GM12878 (cell line): ENCODE data around the gene PIK3C3. TPM values are rescaled to one million over a fixed set of nuclear protein-coding genes. Genes with fewer than 3 reads are reported as not detected.

Experiments used
- ATAC-seq: fragments of 200-7000 bp; cut with Tn5 transposase; 3 replicates; pipeline ENCODE4 v1.9.1; 2020; ENCODE audit warnings: mild to moderate bottlenecking, moderate library complexity
- BruUV-seq: library from RNA; stranded (reverse); fragments of 400-500 nt; replicated peaks from 2 replicates; lab custom pipeline; 2021; lab: Mats Ljungman, UMichigan
- CTCF ChIA-PET: fragments of 300-600 bp; sonication (Branson Sonifier 250); formaldehyde crosslinking; extraction: SDS; loops from one replicate; lab custom pipeline; 2021; ENCODE audit warnings: inconsistent platforms; lab: Yijun Ruan, JAX
- POLR2A ChIA-PET: fragments of 350-600 bp; formaldehyde crosslinking; extraction: SDS; loops from one replicate; lab custom pipeline; 2021; ENCODE audit warnings: inconsistent platforms; lab: Charles Lee
- RAD21 ChIA-PET: fragments of 300-600 bp; sonication (Branson Sonifier 250); formaldehyde crosslinking; loops from one replicate; lab custom pipeline; 2023; ENCODE audit warnings: antibody characterized with exemption; ENCODE audit not compliant: unreplicated experiment; lab: Charles Lee
- SMC1A ChIA-PET: fragments of 300-600 bp; sonication (Branson Sonifier 250); formaldehyde crosslinking; loops from one replicate; lab custom pipeline; 2023; ENCODE audit not compliant: unreplicated experiment, uncharacterized antibody; lab: Charles Lee
- DNase-seq: peaks from one replicate; pipeline ENCODE4 v3.0.0-alpha.2; 2011; ENCODE audit warnings: low read depth, low spot score
- FAIRE-seq: peaks from 3 replicates; lab custom pipeline; 2011; peaks lifted over from hg19 to GRCh38; lab: Jason Lieb, UNC
- H2AFZ ChIP-seq: 2 replicates; pipeline ENCODE4 v1.6.0; 2011; ENCODE audit warnings: low read depth, low read length, control low read depth; ENCODE audit not compliant: control insufficient read depth
- H3K27ac ChIP-seq: 2 replicates; pipeline ENCODE4 v1.5.1; 2011; ENCODE audit warnings: control low read depth; ENCODE audit not compliant: control insufficient read depth, insufficient read depth
- H3K27me3 ChIP-seq, 2 experiments: replicated peaks in 1 of 2; 2 replicates each; pipeline versions ENCODE4 v1.6.0 to v1.6.1; 2011; ENCODE audit warnings: low read length in 1 of 2; ENCODE audit not compliant: control insufficient read depth in 2 of 2, insufficient read depth in 2 of 2
- H3K36me3 ChIP-seq, 2 experiments: 2 replicates each; pipeline ENCODE4 v1.5.1; 2011; ENCODE audit warnings: low read length in 1 of 2; ENCODE audit not compliant: control insufficient read depth in 2 of 2, insufficient read depth in 2 of 2
- H3K4me1 ChIP-seq: 2 replicates; pipeline ENCODE4 v1.6.1; 2011; ENCODE audit warnings: mild to moderate bottlenecking, low read length, moderate library complexity, mixed read lengths; ENCODE audit not compliant: control insufficient read depth, insufficient read depth
- H3K4me2 ChIP-seq: 2 replicates; pipeline ENCODE4 v1.6.0; 2011; ENCODE audit warnings: control low read depth; ENCODE audit not compliant: control insufficient read depth, insufficient read depth
- H3K4me3 ChIP-seq: fragments of 200-600 bp; sonication (generic); 2 replicates; pipeline ENCODE4 v1.5.1; 2016
- H3K79me2 ChIP-seq: 2 replicates; pipeline ENCODE4 v1.6.0; 2011; ENCODE audit warnings: low read length; ENCODE audit not compliant: control insufficient read depth, insufficient read depth
- H3K9ac ChIP-seq: 2 replicates; pipeline ENCODE4 v1.8.0; 2011; ENCODE audit warnings: low read length, control low read depth, mixed read lengths; ENCODE audit not compliant: control insufficient read depth, insufficient read depth
- H3K9me3 ChIP-seq: replicated peaks from 3 replicates; pipeline ENCODE4 v1.5.1; 2011; ENCODE audit warnings: mild to moderate bottlenecking, low read length; ENCODE audit not compliant: control insufficient read depth, insufficient read depth
- H4K20me1 ChIP-seq: 2 replicates; pipeline ENCODE4 v1.6.0; 2011; ENCODE audit not compliant: control insufficient read depth, insufficient read depth
- BCL3 ChIP-seq: IDR thresholded peaks from 2 replicates; pipeline ENCODE4 v1.6.1; 2011; ENCODE audit warnings: borderline replicate concordance, low read depth, mild to moderate bottlenecking, moderate library complexity, low read length; ENCODE audit not compliant: insufficient read depth, poor library complexity, severe bottlenecking
- CREB1 ChIP-seq: IDR thresholded peaks from 2 replicates; pipeline ENCODE4 v1.6.1; 2012; ENCODE audit warnings: low read depth, mild to moderate bottlenecking, inconsistent platforms
- DPF2 ChIP-seq: fragments of 450-650 bp; IDR thresholded peaks from 2 replicates; pipeline ENCODE4 v1.6.1; 2017; ENCODE audit warnings: mild to moderate bottlenecking
- GABPA ChIP-seq: IDR thresholded peaks from 2 replicates; pipeline ENCODE4 v1.6.1; 2014; ENCODE audit warnings: antibody characterized with exemption, low read depth, mild to moderate bottlenecking, inconsistent platforms
- HDGF ChIP-seq: fragments of 450-650 bp; IDR thresholded peaks from 2 replicates; pipeline ENCODE4 v1.6.1; 2016; ENCODE audit warnings: antibody characterized with exemption
- POLR2AphosphoS5 ChIP-seq: IDR thresholded peaks from 2 replicates; pipeline ENCODE4 v1.6.1; 2011; ENCODE audit warnings: mild to moderate bottlenecking, low read length, inconsistent platforms
- RAD51 ChIP-seq: fragments of 450-650 bp; IDR thresholded peaks from 2 replicates; pipeline ENCODE4 v1.6.1; 2016; ENCODE audit warnings: moderate library complexity, mild to moderate bottlenecking, inconsistent platforms
- SPI1 ChIP-seq: IDR thresholded peaks from 2 replicates; pipeline ENCODE4 v1.6.1; 2011; ENCODE audit warnings: low read depth, mild to moderate bottlenecking, low read length, moderate library complexity, borderline replicate concordance; ENCODE audit not compliant: insufficient read depth
- SUPT20H ChIP-seq: IDR thresholded peaks from 2 replicates; pipeline ENCODE4 v1.6.1; 2011; ENCODE audit warnings: low read depth, mild to moderate bottlenecking, low read length, moderate library complexity, borderline replicate concordance; ENCODE audit not compliant: control insufficient read depth
- TCF12 ChIP-seq: IDR thresholded peaks from 2 replicates; pipeline ENCODE4 v1.6.1; 2011; ENCODE audit warnings: low read depth, mild to moderate bottlenecking, low read length
- YY1 ChIP-seq: IDR thresholded peaks from 2 replicates; pipeline ENCODE4 v1.6.1; 2011; ENCODE audit warnings: low read depth, mild to moderate bottlenecking, low read length
- ZNF622 ChIP-seq: fragments of 450-650 bp; IDR thresholded peaks from 2 replicates; pipeline ENCODE4 v1.6.1; 2017; ENCODE audit warnings: mild to moderate bottlenecking, inconsistent platforms
- ZZZ3 ChIP-seq: IDR thresholded peaks from 2 replicates; pipeline ENCODE4 v1.6.1; 2011; ENCODE audit warnings: low read depth; ENCODE audit not compliant: control insufficient read depth, insufficient read length
- WGBS: methylation state at CpG from one replicate; pipeline ENCODE4 v1.1.6; 2016; ENCODE audit warnings: low lambda C conversion rate; ENCODE audit not compliant: insufficient replicate concordance, insufficient coverage; ENCODE audit errors: missing lambda C conversion rate; 5-methylcytosine and 5-hydroxymethylcytosine counted together
- in situ Hi-C: fragments of 300-500 bp; cut with MboI; formaldehyde crosslinking; loops from 9 replicates; pipeline ENCODE4 v1.14.3; 2018; ENCODE audit warnings: mixed read lengths
- intact Hi-C: fragments of 100-400 bp; cut with micrococcal nuclease; formaldehyde crosslinking; loops from one replicate; pipeline ENCODE4 v1.14.2; 2022; ENCODE audit not compliant: unreplicated experiment
- polyA plus RNA-seq, 11 experiments: library from polyadenylated mRNA; depleted of rRNA in 4 of 11; unstranded in 6 of 11; stranded (reverse) in 5 of 11; fragments of >200 nt; fragmentation: Nextera tagmentation in 4 of 11; fragmentation: Illumina TruSeq in 1 of 11; extraction: Ambion mirVana in 4 of 11; extraction: Trizol in 1 of 11; gene quantifications; 1 replicate in 1 of 11; 2 replicates in 10 of 11; pipeline versions ENCODE4 v1.2.1 to v1.2.3, GENCODE V29; 2011 to 2016; ENCODE audit warnings: inconsistent platforms in 2 of 11, missing spikeins in 2 of 11, low read depth in 1 of 11
- total RNA-seq, 4 experiments: library from RNA; depleted of rRNA in 3 of 4; stranded (reverse); fragments of >200 nt in 3 of 4; fragmentation: Illumina TruSeq in 1 of 4; extraction: Trizol in 1 of 4; gene quantifications; 2 replicates each; pipeline versions ENCODE4 v1.2.1 to v1.2.3, GENCODE V29; 2013 to 2021
- TF ChIP-seq, protein P1 (sequence below): IDR thresholded peaks from 2 replicates; pipeline ENCODE4 v1.6.1; 2011; ENCODE audit warnings: mild to moderate bottlenecking, low read depth, low read length, moderate library complexity; ENCODE audit not compliant: insufficient replicate concordance
- TF ChIP-seq, protein P2 (sequence below): fragments of 450-650 bp; conservative IDR thresholded peaks from 2 replicates; pipeline ENCODE4 v1.6.1; 2017; ENCODE audit warnings: mild to moderate bottlenecking, moderate library complexity

Gene PIK3C3
- total and polyA plus RNA-seq, 10 of the 15 experiments (the other 5 are each of a cell fraction or from before 2014, with no cell fraction given) = 14.4 to 131 (median 32.4) TPM

- no peak for FAIRE-seq
- Histone ChIP-seq H3K9ac (no peak overlapping the region), H3K79me2 (no peaks in the 10 kb centered on the region), H3K4me2 (no peak overlapping the region), H4K20me1 (no peaks in the 10 kb centered on the region), H3K27ac (no peak overlapping the region), H3K4me3 (no peak overlapping the region), H3K4me1 (no peaks in the 10 kb centered on the region), H2AFZ (no peak overlapping the region), H3K9me3 (no peaks in the 10 kb centered on the region), H3K36me3 (no peaks in the 10 kb centered on the region), H3K27me3 (no peaks in the 10 kb centered on the region)
- ATAC-seq = no peak
- no TSS peak for BruUV-seq
- POLR2A ChIA-PET = no interaction called here
- CTCF ChIA-PET = interaction anchor here (0.9 to 1.6 kb wide), 5 partner anchors 9 to 24 kb away, joined by 3 to 7 read pairs (median 4); no protein-coding TSS in a partner anchor
- no peak for TF ChIP-seq RAD51
- TF ChIP-seq YY1 = no peak
- TF ChIP-seq POLR2AphosphoS5 = no peak
- TF ChIP-seq DPF2 = no peak
- no peak for TF ChIP-seq BCL3
- TF ChIP-seq CREB1 = no peak
- no peak for TF ChIP-seq TCF12
- whole genome bisulfite sequencing = 6% methylated on average over 1 of the region's 1 CpG
- RAD21 ChIA-PET = no interaction called here
- in situ Hi-C loops = no loop called here
- no peak for DNase-seq
- intact Hi-C loops = no loop called here
- SMC1A ChIA-PET = interaction anchor here (2.7 to 3.8 kb wide), 2 partner anchors 9 to 22 kb away, joined by 10 to 14 read pairs; no protein-coding TSS in a partner anchor
Observed at GRCh38 chr18:41922841-41923240, 32.2 kb upstream of the PIK3C3 start.

DNA sequence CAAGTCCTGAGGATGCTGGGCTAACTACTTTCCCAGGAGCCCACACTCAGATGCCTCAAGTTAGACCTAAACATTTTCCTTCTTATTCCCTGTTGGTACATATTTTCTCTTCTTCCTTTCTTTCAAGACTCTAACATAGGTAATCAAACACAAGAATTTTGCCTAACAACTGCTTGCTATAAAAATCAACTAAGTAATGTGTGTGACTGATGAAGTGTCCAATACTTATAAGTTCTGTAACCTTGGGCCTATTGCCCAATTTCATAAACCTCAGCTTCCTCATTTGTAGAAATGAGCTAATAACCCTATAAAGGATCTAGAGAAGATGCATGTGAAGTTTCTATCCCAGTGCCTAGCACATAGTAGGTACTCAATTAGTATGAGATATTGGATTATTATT lies 31.6 kb upstream of the PIK3C3 start:
- no peak for DNase-seq
- ATAC-seq = no peak; the same call in 2 of the 3 replicates
- Histone ChIP-seq H3K4me1 (no peaks in the 10 kb centered on the region), H3K27ac (no peak overlapping the region), H3K36me3 (no peaks in the 10 kb centered on the region), H4K20me1 (no peaks in the 10 kb centered on the region), H3K4me2 (no peak overlapping the region), H3K9me3 (no peaks in the 10 kb centered on the region), H3K27me3 (no peaks in the 10 kb centered on the region), H3K9ac (no peak overlapping the region), H3K79me2 (no peaks in the 10 kb centered on the region), H2AFZ (no peak overlapping the region), H3K4me3 (no peak overlapping the region)
- intact Hi-C loops = no loop called here
- ChIA-PET RAD21 (no interaction called here), SMC1A (interaction anchor here (2.7 to 3.8 kb wide), 2 partner anchors 9 to 22 kb away, joined by 10 to 14 read pairs; no protein-coding TSS in a partner anchor), CTCF (interaction anchor here (1.1 to 1.5 kb wide), 2 partner anchors 12 to 23 kb away, joined by 3 to 4 read pairs; no protein-coding TSS in a partner anchor), POLR2A (no interaction called here)
- in situ Hi-C loops = no loop called here
- no peak for FAIRE-seq
- no TSS peak for BruUV-seq
- TF ChIP-seq, protein P1, sequence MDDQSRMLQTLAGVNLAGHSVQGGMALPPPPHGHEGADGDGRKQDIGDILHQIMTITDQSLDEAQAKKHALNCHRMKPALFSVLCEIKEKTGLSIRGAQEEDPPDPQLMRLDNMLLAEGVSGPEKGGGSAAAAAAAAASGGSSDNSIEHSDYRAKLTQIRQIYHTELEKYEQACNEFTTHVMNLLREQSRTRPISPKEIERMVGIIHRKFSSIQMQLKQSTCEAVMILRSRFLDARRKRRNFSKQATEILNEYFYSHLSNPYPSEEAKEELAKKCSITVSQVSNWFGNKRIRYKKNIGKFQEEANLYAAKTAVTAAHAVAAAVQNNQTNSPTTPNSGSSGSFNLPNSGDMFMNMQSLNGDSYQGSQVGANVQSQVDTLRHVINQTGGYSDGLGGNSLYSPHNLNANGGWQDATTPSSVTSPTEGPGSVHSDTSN = no peak
- TF ChIP-seq GABPA = no peak
- no peak for TF ChIP-seq HDGF
- TF ChIP-seq ZZZ3 = no peak
- no peak for TF ChIP-seq ZNF622
- TF ChIP-seq, protein P2, sequence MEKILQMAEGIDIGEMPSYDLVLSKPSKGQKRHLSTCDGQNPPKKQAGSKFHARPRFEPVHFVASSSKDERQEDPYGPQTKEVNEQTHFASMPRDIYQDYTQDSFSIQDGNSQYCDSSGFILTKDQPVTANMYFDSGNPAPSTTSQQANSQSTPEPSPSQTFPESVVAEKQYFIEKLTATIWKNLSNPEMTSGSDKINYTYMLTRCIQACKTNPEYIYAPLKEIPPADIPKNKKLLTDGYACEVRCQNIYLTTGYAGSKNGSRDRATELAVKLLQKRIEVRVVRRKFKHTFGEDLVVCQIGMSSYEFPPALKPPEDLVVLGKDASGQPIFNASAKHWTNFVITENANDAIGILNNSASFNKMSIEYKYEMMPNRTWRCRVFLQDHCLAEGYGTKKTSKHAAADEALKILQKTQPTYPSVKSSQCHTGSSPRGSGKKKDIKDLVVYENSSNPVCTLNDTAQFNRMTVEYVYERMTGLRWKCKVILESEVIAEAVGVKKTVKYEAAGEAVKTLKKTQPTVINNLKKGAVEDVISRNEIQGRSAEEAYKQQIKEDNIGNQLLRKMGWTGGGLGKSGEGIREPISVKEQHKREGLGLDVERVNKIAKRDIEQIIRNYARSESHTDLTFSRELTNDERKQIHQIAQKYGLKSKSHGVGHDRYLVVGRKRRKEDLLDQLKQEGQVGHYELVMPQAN = no peak
- TF ChIP-seq SPI1 = no peak
- TF ChIP-seq SUPT20H = no peak
